ENCODE measurements around the gene SLAMF1.

The SLAMF1 gene

GRCh38 chr1:160577671-160578070 is 69.2 kb downstream of the SLAMF1 start:
- Histone ChIP-seq H3K9ac (ENCODE audit: insufficient read length, low read depth) (no peak overlapping the region), H3K4me3 (ENCODE audit: insufficient read length, low read depth) (no peak overlapping the region), H3K9me3 (ENCODE audit: insufficient read depth, low read length) (no peaks in the 10 kb centered on the region), H3K36me3 (ENCODE audit: insufficient read depth, insufficient read length, low read length) (no peaks in the 10 kb centered on the region), H3K27me3 (ENCODE audit: insufficient read depth, insufficient read length) (no peaks in the 10 kb centered on the region), H3K4me1 (ENCODE audit: insufficient read depth, insufficient read length) (no peaks in the 10 kb centered on the region)
- DNase-seq (ENCODE audit: low read depth, low spot score), result no peak
- TF ChIP-seq YY1 (IDR thresholded peaks at IDR 0.05; ENCODE audit: insufficient read depth, insufficient read length), result no peak

- Histone ChIP-seq H3K4me1 (ENCODE audit: insufficient read depth, insufficient read length) (no peaks in the 10 kb centered on the region), H3K4me3 (ENCODE audit: insufficient read length, low read depth) (no peak overlapping the region), H3K27me3 (ENCODE audit: insufficient read depth, insufficient read length) (no peaks in the 10 kb centered on the region), H3K9me3 (ENCODE audit: insufficient read depth, low read length) (no peaks in the 10 kb centered on the region), H3K36me3 (ENCODE audit: insufficient read depth, insufficient read length, low read length) (no peaks in the 10 kb centered on the region), H3K9ac (ENCODE audit: insufficient read length, low read depth) (no peak overlapping the region)
- DNase-seq (ENCODE audit: low read depth, low spot score), result no peak
- TF ChIP-seq YY1 (IDR thresholded peaks at IDR 0.05; ENCODE audit: insufficient read depth, insufficient read length) (no peak), SUZ12 (IDR thresholded peaks at IDR 0.05; ENCODE audit: extremely low read depth, insufficient read depth, insufficient read length) (no peak), ZNF274 (IDR thresholded peaks at IDR 0.05; ENCODE audit: low read depth, low read length) (no peak)
Observed at GRCh38 chr1:160576884-160577283, 70.0 kb downstream of the SLAMF1 start.

- Histone ChIP-seq H3K36me3 (ENCODE audit: insufficient read depth, insufficient read length, low read length) (no peaks in the 10 kb centered on the region), H3K4me3 (ENCODE audit: insufficient read length, low read depth) (no peak overlapping the region), H3K4me1 (ENCODE audit: insufficient read depth, insufficient read length) (no peaks in the 10 kb centered on the region), H3K9ac (ENCODE audit: insufficient read length, low read depth) (no peak overlapping the region), H3K9me3 (ENCODE audit: insufficient read depth, low read length) (no peaks in the 10 kb centered on the region), H3K27me3 (ENCODE audit: insufficient read depth, insufficient read length) (no peaks in the 10 kb centered on the region)
- TF ChIP-seq ZNF274 (IDR thresholded peaks at IDR 0.05; ENCODE audit: low read depth, low read length), result no peak
- DNase-seq (ENCODE audit: low read depth, low spot score), result no peak
Observed at GRCh38 chr1:160576390-160576789, 70.5 kb downstream of the SLAMF1 start.

DNA sequence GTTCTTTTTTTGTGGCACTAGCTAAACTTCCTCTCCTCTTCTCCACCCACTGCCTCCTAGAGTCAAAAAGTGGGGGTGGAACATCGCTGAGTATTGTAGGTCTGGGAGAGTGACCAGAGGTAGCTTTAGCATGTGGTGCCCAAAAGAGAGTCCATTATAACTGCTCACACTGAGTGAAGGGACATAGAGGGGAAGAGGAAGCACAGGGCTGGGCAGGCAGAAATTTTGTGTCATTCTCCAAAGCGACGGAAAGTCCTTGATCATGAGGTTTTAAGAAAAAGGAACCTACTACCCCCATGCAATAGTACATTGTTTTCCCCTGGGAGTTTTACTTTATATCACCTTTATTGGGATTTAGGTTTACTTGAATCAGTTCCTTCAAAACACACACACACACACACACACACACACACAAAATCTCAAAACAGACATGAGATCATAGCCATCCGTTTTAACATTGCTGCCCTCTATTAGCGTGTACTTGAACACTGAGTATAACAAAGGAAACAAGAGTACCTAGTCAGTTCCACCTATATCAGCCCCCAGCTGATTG is 71.7 kb downstream of the SLAMF1 start:
- Histone ChIP-seq H3K4me3 (ENCODE audit: insufficient read length, low read depth) (no peak overlapping the region), H3K9me3 (ENCODE audit: insufficient read depth, low read length) (no peaks in the 10 kb centered on the region), H3K36me3 (ENCODE audit: insufficient read depth, insufficient read length, low read length) (no peaks in the 10 kb centered on the region), H3K9ac (ENCODE audit: insufficient read length, low read depth) (no peak overlapping the region), H3K27me3 (ENCODE audit: insufficient read depth, insufficient read length) (no peaks in the 10 kb centered on the region), H3K4me1 (ENCODE audit: insufficient read depth, insufficient read length) (no peaks in the 10 kb centered on the region)
- TF ChIP-seq ZNF274 (IDR thresholded peaks at IDR 0.05; ENCODE audit: low read depth, low read length) (no peak), SUZ12 (IDR thresholded peaks at IDR 0.05; ENCODE audit: extremely low read depth, insufficient read depth, insufficient read length) (no peak), YY1 (IDR thresholded peaks at IDR 0.05; ENCODE audit: insufficient read depth, insufficient read length) (no peak)
- DNase-seq (ENCODE audit: low read depth, low spot score), result no peak

GRCh38 chr1:160570840-160571239 is 76.0 kb downstream of the SLAMF1 start:
- TF ChIP-seq SUZ12 (IDR thresholded peaks at IDR 0.05; ENCODE audit: extremely low read depth, insufficient read depth, insufficient read length) (no peak), ZNF274 (IDR thresholded peaks at IDR 0.05; ENCODE audit: low read depth, low read length) (no peak), YY1 (IDR thresholded peaks at IDR 0.05; ENCODE audit: insufficient read depth, insufficient read length) (no peak)
- DNase-seq (ENCODE audit: low read depth, low spot score), result no peak
- no peak overlapping the region for H3K9ac ChIP-seq (ENCODE audit: insufficient read length, low read depth)
- no peaks in the 10 kb centered on the region for H3K27me3 ChIP-seq (ENCODE audit: insufficient read depth, insufficient read length)
- H3K4me3 ChIP-seq (ENCODE audit: insufficient read length, low read depth), result no peak overlapping the region
- no peaks in the 10 kb centered on the region for H3K36me3 ChIP-seq (ENCODE audit: insufficient read depth, insufficient read length, low read length)
- no peaks in the 10 kb centered on the region for H3K4me1 ChIP-seq (ENCODE audit: insufficient read depth, insufficient read length)
- no peaks in the 10 kb centered on the region for H3K9me3 ChIP-seq (ENCODE audit: insufficient read depth, low read length)

DNA sequence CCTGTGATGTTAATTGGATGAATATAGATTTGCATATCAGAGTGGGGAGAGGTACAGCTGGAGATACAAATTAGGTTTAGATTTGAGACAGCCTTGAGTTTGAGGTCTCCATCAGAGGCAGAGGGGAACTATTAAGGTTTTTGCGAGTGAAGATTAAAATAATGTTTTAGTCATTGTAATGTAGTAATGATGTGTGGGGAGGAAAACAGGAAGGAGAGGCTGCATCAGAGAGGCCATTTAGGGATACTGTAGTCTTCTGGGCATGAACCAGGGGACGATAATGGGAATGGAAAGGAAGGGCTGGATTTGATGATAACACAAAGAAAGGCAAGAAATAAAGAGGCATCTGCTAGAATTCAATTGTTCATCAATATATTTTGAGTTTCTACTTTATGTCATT is 77.0 kb downstream of the SLAMF1 start:
- Histone ChIP-seq H3K27me3 (ENCODE audit: insufficient read depth, insufficient read length) (no peaks in the 10 kb centered on the region), H3K4me3 (ENCODE audit: insufficient read length, low read depth) (no peak overlapping the region), H3K9ac (ENCODE audit: insufficient read length, low read depth) (no peak overlapping the region), H3K4me1 (ENCODE audit: insufficient read depth, insufficient read length) (no peaks in the 10 kb centered on the region), H3K36me3 (ENCODE audit: insufficient read depth, insufficient read length, low read length) (no peaks in the 10 kb centered on the region), H3K9me3 (ENCODE audit: insufficient read depth, low read length) (no peaks in the 10 kb centered on the region)
- no peak for DNase-seq (ENCODE audit: low read depth, low spot score)
- no peak for TF ChIP-seq ZNF274 (IDR thresholded peaks at IDR 0.05; ENCODE audit: low read depth, low read length)
- TF ChIP-seq YY1 (IDR thresholded peaks at IDR 0.05; ENCODE audit: insufficient read depth, insufficient read length), result no peak
- no peak for TF ChIP-seq SUZ12 (IDR thresholded peaks at IDR 0.05; ENCODE audit: extremely low read depth, insufficient read depth, insufficient read length)

DNA sequence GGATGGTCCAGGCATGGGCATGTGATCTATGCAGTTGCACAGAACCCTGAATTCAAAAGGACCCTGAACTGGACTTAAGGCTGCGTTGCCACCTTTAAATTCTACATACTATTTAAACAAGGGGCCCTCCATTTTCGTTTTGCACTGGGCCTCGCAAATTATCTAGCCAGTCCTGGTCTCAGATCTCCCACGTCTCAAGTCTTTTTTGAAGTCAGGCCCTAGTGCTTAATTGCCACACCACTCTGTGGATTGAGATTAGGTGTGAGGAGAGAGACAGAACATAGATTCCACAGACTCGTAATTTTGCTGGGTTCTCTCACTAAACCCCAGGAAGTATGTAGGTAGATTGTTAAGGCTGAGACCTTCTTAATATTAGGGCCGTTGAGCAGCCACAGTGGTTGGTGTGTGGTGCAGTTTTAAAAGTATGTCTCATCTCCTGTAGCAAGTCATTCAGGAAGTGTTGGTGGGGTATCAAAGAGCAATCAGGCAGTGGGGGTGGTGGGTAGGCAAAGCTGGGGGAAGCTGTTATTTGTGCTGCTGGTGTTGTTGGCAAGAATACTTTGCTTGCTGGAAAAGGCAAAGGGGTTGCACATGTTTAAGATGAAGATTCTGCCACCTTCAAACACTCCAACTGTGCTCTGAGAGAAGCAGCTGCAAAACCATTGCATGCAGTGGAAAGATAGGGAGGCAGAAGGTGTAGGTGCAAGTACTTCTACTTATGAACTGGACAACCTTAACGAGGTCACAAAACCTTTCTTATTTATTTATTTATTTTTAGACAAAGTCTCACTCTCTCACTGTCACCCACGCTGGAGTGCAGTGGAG is 78.8 kb downstream of the SLAMF1 start:
- Histone ChIP-seq H3K4me1 (ENCODE audit: insufficient read depth, insufficient read length) (no peaks in the 10 kb centered on the region), H3K9me3 (ENCODE audit: insufficient read depth, low read length) (peaks cover 5% of the 10 kb centered on the region), H3K9ac (ENCODE audit: insufficient read length, low read depth) (no peak overlapping the region), H3K4me3 (ENCODE audit: insufficient read length, low read depth) (no peak overlapping the region), H3K27me3 (ENCODE audit: insufficient read depth, insufficient read length) (no peaks in the 10 kb centered on the region), H3K36me3 (ENCODE audit: insufficient read depth, insufficient read length, low read length) (no peaks in the 10 kb centered on the region)
- no peak for DNase-seq (ENCODE audit: low read depth, low spot score)
- TF ChIP-seq ZNF274 (IDR thresholded peaks at IDR 0.05; ENCODE audit: low read depth, low read length), result no peak
- TF ChIP-seq SUZ12 (IDR thresholded peaks at IDR 0.05; ENCODE audit: extremely low read depth, insufficient read depth, insufficient read length), result no peak
- TF ChIP-seq YY1 (IDR thresholded peaks at IDR 0.05; ENCODE audit: insufficient read depth, insufficient read length), result no peak

All from NT2/D1 (cell line).